Neural progenitor cell (in vitro differentiated cells): Measurements from ENCODE around the gene UNC93B1.

Experiments
- CTCF ChIP-seq: fragments of 200-600 bp; sonication (generic); IDR thresholded peaks from 2 replicates; pipeline ENCODE4 v1.5.1; 2017; ENCODE audit warnings: antibody characterized with exemption, mild to moderate bottlenecking
- EZH2 ChIP-seq: fragments of 200-600 bp; sonication (generic); IDR thresholded peaks from 2 replicates; pipeline ENCODE4 v1.6.1; 2017; ENCODE audit warnings: antibody characterized with exemption, mild to moderate bottlenecking, moderate library complexity
- EZH2phosphoT487 ChIP-seq: fragments of 200-600 bp; sonication (generic); IDR thresholded peaks from 2 replicates; pipeline ENCODE4 v1.6.1; 2017; ENCODE audit warnings: antibody characterized with exemption

- no peak for TF ChIP-seq EZH2
- no peak for TF ChIP-seq CTCF
- TF ChIP-seq EZH2phosphoT487: no peak
Observed at GRCh38 chr11:68042219-68043028, 38.5 kb upstream of the UNC93B1 start.
